ENCODE results near the gene TADA1.

TADA1 gene

DNA sequence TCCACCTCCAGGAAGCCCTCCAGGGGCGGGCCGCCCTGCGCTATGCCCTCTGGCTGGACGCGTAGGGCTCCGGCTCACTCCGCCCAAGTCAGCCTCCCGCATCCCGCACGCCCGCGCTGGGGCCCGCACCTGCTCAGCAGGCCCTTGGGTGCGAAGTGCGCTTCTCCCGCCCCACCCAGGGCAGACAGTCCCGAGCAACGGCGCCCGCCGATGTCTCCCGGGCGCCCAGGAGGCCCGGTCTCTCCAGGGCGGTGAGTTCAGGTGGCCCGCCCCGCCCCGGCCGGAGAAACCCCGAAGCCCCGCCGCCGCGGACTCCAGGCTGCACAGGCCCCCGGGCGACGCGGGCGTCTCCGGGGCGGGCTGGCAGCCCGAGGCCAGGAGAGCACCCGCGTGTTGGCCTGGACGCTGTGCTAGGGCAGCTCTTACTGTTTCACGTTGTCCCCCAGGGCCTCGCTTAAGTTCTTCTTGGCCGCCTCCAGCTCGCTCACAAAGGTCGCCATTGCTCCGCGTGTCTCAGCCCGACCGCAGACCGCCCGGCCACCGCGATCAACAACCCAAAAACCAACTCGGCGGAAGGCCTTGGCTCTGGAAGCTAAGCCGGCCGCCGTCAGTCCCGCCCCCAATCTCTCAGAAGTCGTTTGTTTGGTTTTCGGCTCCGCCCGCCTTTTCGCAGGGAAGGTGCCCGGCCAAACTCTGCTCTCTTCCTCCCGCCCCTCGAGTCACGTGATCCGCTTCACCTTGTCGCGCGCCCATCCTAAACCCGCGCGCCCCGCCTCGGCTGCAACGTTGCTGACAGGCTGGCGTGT, at the start of gene TADA1:
Gene TADA1, minus strand, starts transcription at position 531 of the 806 bp plus-strand sequence. Its CDS starts 31 bp downstream, at position 500.
- peak within 1 kb of the TSS; percentile 82 for H3K4me3 ChIP-seq (ENCODE audit: low read depth, low read length)
- TF ChIP-seq, protein P1, sequence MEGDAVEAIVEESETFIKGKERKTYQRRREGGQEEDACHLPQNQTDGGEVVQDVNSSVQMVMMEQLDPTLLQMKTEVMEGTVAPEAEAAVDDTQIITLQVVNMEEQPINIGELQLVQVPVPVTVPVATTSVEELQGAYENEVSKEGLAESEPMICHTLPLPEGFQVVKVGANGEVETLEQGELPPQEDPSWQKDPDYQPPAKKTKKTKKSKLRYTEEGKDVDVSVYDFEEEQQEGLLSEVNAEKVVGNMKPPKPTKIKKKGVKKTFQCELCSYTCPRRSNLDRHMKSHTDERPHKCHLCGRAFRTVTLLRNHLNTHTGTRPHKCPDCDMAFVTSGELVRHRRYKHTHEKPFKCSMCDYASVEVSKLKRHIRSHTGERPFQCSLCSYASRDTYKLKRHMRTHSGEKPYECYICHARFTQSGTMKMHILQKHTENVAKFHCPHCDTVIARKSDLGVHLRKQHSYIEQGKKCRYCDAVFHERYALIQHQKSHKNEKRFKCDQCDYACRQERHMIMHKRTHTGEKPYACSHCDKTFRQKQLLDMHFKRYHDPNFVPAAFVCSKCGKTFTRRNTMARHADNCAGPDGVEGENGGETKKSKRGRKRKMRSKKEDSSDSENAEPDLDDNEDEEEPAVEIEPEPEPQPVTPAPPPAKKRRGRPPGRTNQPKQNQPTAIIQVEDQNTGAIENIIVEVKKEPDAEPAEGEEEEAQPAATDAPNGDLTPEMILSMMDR (IDR thresholded peaks at IDR 0.05; ENCODE audit: low read depth, low read length): no peak

DNA sequence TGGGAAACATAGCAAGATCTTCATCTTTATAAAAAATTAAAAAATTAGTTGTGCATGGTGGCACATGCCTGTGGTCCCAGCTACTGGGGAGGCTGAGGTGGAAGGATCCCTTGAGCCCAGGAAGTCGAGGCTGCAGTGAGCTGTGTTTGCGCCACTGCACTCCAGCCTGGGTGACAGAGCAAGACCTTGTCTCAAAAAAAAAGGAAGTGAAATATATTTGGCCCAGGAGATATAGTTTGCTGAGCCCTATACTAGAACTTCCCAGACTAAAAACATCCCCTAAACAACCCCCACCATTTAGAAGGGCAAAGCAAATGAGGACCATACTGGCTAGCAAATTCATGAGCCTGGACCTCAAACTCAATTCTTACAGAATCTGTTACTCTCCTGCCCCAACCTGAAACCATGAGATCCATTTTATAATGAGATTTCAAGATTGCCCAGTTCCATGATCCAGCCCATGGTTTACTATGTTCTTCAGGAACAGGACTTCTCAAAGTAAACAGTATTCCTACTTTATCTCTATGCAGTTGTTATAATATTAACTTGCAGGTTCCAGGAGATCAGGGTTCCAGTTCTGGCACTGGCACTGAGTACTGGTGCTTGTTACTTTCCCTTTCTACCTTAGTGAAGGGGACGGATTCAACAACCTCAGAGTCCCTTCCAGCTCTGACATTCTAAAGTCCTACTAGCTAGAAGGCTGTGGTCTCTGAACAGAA, 48.9 kb upstream of the TADA1 start:
- no peak overlapping the region for H3K4me3 ChIP-seq (ENCODE audit: low read depth, low read length)
- TF ChIP-seq, protein P1 (IDR thresholded peaks at IDR 0.05; ENCODE audit: low read depth, low read length): no peak

- H3K4me3 ChIP-seq (ENCODE audit: low read depth, low read length): no peak overlapping the region
- TF ChIP-seq, protein P1 (IDR thresholded peaks at IDR 0.05; ENCODE audit: low read depth, low read length): no peak
These were observed 44.8 kb upstream of the TADA1 start for GRCh38 chr1:166920561-166921475.

DNA sequence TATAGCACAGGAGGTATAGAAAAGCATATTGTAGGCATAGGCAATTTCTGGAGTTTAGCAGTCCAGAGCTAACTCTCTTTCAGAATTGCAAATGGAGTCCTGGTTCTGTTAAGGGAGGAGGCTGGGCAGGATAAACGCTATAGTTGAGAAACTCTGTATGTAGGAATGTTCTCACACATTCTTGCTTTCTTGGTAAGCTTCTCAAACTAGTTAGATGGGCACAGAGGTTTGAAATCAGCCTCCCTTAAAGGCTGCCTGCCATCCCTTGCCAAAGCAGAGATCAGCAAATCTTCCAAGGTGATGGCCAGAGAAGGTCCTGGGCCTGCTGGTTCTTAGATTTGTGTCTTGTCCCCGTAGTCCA, 42.9 kb upstream of the TADA1 start:
- TF ChIP-seq, protein P1 (IDR thresholded peaks at IDR 0.05; ENCODE audit: low read depth, low read length): no peak

DNA sequence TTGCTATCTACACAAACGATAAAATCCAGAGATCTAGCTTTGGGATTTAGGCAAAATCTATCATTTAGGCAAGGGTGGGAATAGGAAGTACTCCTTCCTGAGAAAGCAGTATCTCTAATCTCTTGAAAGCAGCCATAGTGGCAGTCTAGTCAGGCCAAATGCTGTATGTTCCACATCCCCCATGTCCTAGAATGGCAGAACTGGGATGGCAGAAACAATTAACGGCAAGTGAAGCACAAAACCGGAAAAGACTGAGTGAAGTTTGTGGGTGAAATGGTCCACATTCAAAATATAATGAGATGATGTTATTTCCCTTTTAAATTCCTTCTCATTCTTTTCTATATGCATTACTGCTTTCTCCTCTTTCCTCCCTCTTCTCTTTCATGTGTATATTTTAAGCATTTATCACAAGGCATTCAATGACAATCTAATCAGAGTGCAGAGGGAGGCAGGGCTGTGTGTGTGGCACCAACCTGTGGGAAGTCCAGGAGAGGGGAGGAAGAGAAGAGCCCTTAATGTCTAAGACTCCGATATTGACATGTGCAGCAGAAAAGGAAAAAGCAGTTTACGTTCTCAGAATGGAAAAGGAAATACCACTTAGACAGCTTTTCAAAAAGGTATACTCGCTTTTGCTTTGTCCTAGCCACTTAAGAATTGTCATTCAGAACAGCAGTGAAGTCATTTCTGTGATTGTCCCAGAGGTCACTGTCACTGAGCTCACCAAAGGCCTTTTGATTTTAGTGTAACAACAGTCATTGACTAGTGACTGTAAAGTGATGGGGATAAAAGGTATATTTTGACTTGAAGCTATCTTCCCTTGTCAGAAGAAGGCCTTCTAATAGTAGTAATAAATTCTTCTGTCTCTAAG, 42.3 kb upstream of the TADA1 start:
- no peak overlapping the region for H3K4me3 ChIP-seq (ENCODE audit: low read depth, low read length)
- TF ChIP-seq, protein P1 (IDR thresholded peaks at IDR 0.05; ENCODE audit: low read depth, low read length): no peak

More for the DNA sequence above, 42.9 kb upstream of the TADA1 start:
- H3K4me3 ChIP-seq (ENCODE audit: low read depth, low read length): no peak overlapping the region

DNA sequence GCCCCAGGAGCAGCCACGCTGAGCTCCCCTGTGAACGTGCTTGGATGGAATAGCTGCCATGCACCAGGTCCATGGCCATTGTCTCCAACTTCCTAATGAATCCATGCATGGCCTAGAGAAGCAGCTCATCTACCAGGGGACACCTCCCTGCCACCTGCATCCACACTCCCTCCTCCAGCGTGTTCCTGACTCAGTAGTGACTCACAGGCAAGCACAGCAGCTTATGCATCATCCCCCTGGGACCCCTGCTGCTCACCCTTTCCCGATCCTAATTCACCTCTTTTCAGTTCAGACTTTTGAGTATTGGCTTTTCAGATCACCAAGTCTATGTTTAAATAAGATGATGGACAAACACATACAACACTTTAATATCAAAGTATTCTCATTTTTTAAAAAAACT, 39.9 kb upstream of the TADA1 start:
- TF ChIP-seq, protein P1 (IDR thresholded peaks at IDR 0.05; ENCODE audit: low read depth, low read length): no peak
- H3K4me3 ChIP-seq (ENCODE audit: low read depth, low read length): no peak overlapping the region

Measured in WI38 (cell line).